HepG2 (cell line): ENCODE results near the gene ZNF281.

Experiments used
- NFIC ChIP-seq: IDR thresholded peaks from 2 replicates; pipeline ENCODE4 v1.6.1; 2012; ENCODE audit warnings: mild to moderate bottlenecking, low read length, inconsistent platforms
- SRF ChIP-seq: IDR thresholded peaks from 2 replicates; pipeline ENCODE4 v1.6.1; 2011; ENCODE audit warnings: mild to moderate bottlenecking, low read depth, low read length, moderate library complexity
- ZBTB14 ChIP-seq: sonication (generic); formaldehyde crosslinking; IDR thresholded peaks from 2 replicates; pipeline ENCODE4 v1.4.0; 2020; ENCODE audit warnings: missing genetic modification reagents
- ZBTB43 ChIP-seq: sonication (generic); formaldehyde crosslinking; conservative IDR thresholded peaks from 2 replicates; pipeline ENCODE4 v1.4.0; 2020; ENCODE audit warnings: missing genetic modification reagents

- TF ChIP-seq NFIC (peak; percentile 98), ZBTB14 (no peak), ZBTB43 (peak; percentile 54; the same call in 1 of the 2 replicates), SRF (no peak)
Observed at GRCh38 chr1:200372095-200372884, 37.5 kb downstream of the ZNF281 start.
